ENCODE measurements around the gene SIX4. TPM values are rescaled to one million over a fixed set of nuclear protein-coding genes. Genes with fewer than 3 reads are reported as not detected.

The SIX4 gene
- total and polyA plus RNA-seq, 10 of the 15 experiments (the other 5 are each of a cell fraction or from before 2014, with no cell fraction given) = 0.04 to 0.26 (median 0.06) TPM; not detected in 5

DNA sequence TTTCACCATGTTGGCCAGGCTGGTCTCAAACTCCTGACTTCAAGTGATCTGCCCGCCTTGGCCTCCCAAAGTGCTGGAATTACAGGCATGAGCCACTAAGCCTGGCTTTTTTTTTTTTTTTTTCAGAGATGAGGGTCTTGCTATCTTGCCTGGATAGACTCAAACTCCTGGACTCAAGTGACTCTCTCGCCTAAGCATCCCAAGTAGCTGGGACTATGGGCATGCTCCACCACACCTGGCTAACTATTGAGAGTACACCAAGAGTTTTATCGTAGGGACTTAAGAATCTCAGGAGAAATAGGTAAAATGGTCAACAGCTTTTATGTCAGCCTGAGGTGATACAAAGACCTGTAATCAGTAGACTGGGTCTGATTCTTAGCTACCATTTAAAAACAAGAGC, 43.6 kb downstream of the SIX4 start:
- WGBS (ENCODE audit: insufficient coverage, insufficient replicate concordance, low lambda C conversion rate, missing lambda C conversion rate) = 53% methylated on average over 3 of the region's 3 CpGs
- in situ Hi-C loops (cut with MboI) = no loop called here
- TF ChIP-seq RAD51 (IDR thresholded peaks at IDR 0.05) (no peak), POLR2AphosphoS2 (IDR thresholded peaks at IDR 0.05; ENCODE audit: low read depth, low read length) (no peak), KDM1A (IDR thresholded peaks at IDR 0.05; ENCODE audit: borderline replicate concordance) (no peak), POLR2AphosphoS5 (IDR thresholded peaks at IDR 0.05; ENCODE audit: low read length) (no peak), EGR1 (IDR thresholded peaks at IDR 0.05; ENCODE audit: borderline replicate concordance in 1 of 2, low read depth in 2 of 2, low read length in 2 of 2) (no peak), SIX5 (IDR thresholded peaks at IDR 0.05; ENCODE audit: low read depth, low read length, severe bottlenecking) (no peak), SRF (IDR thresholded peaks at IDR 0.05; ENCODE audit: low read depth in 2 of 2, low read length in 2 of 2) (no peak), NR2C2 (IDR thresholded peaks at IDR 0.05; ENCODE audit: borderline replicate concordance, control insufficient read depth, insufficient read length, low read depth) (no peak), RUNX3 (IDR thresholded peaks at IDR 0.05; ENCODE audit: low read length) (no peak), EP300 (IDR thresholded peaks at IDR 0.05; ENCODE audit: borderline replicate concordance in 1 of 2, control insufficient read depth in 1 of 2, low read depth in 2 of 2, low read length in 2 of 2) (no peak), RBBP5 (conservative IDR thresholded peaks at IDR 0.05) (no peak), NFIC (IDR thresholded peaks at IDR 0.05; ENCODE audit: low read depth, low read length) (no peak)
- TF ChIP-seq, protein P1, sequence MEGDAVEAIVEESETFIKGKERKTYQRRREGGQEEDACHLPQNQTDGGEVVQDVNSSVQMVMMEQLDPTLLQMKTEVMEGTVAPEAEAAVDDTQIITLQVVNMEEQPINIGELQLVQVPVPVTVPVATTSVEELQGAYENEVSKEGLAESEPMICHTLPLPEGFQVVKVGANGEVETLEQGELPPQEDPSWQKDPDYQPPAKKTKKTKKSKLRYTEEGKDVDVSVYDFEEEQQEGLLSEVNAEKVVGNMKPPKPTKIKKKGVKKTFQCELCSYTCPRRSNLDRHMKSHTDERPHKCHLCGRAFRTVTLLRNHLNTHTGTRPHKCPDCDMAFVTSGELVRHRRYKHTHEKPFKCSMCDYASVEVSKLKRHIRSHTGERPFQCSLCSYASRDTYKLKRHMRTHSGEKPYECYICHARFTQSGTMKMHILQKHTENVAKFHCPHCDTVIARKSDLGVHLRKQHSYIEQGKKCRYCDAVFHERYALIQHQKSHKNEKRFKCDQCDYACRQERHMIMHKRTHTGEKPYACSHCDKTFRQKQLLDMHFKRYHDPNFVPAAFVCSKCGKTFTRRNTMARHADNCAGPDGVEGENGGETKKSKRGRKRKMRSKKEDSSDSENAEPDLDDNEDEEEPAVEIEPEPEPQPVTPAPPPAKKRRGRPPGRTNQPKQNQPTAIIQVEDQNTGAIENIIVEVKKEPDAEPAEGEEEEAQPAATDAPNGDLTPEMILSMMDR (IDR thresholded peaks at IDR 0.05 in 2 of 3, conservative IDR thresholded peaks at IDR 0.05 in 1 of 3; ENCODE audit: control insufficient read depth in 2 of 3, extremely low read depth in 1 of 3, insufficient read depth in 1 of 3, low read depth in 3 of 3, low read length in 3 of 3) = no peak
- CTCF ChIA-PET = no interaction called here
- H3K4me3 ChIP-seq = no peak overlapping the region
- no peaks in the 10 kb centered on the region for H3K9me3 ChIP-seq (replicated peaks; ENCODE audit: control insufficient read depth, insufficient read depth, low read length)
- ATAC-seq = no peak
- no peaks in the 10 kb centered on the region for H3K27me3 ChIP-seq (replicated peaks in 1 of 2; ENCODE audit: control insufficient read depth in 2 of 2, insufficient read depth in 2 of 2, low read length in 1 of 2)
- H3K36me3 ChIP-seq (ENCODE audit: control insufficient read depth in 2 of 2, insufficient read depth in 2 of 2, low read length in 1 of 2) = no peaks in the 10 kb centered on the region
- no peak for FAIRE-seq
- intact Hi-C loops (cut with micrococcal nuclease; ENCODE audit: unreplicated experiment) = no loop called here
- no peaks in the 10 kb centered on the region for H3K4me1 ChIP-seq (ENCODE audit: control insufficient read depth, insufficient read depth, low read length)
- no peak overlapping the region for H3K9ac ChIP-seq (ENCODE audit: control insufficient read depth, insufficient read depth, low read length)
- H3K4me2 ChIP-seq (ENCODE audit: control insufficient read depth, insufficient read depth) = no peak overlapping the region
- no TSS peak for BruUV-seq (replicated peaks)
- SMC1A ChIA-PET (ENCODE audit: uncharacterized antibody, unreplicated experiment) = interaction anchor here (0.8 to 1.2 kb wide), 4 partner anchors 16 to 112 kb away, joined by 3 to 4 read pairs (median 3); no protein-coding TSS in a partner anchor
- H2AFZ ChIP-seq (ENCODE audit: control insufficient read depth, low read depth, low read length) = no peak overlapping the region
- no peaks in the 10 kb centered on the region for H4K20me1 ChIP-seq (ENCODE audit: control insufficient read depth, insufficient read depth)
- H3K27ac ChIP-seq (ENCODE audit: control insufficient read depth, insufficient read depth) = no peak overlapping the region
- POLR2A ChIA-PET = interaction anchor here (0.6 to 0.7 kb wide), 2 partner anchors 26 to 31 kb away, joined by 3 to 4 read pairs; no protein-coding TSS in a partner anchor
- H3K79me2 ChIP-seq (ENCODE audit: control insufficient read depth, insufficient read depth, low read length) = no peaks in the 10 kb centered on the region
- DNase-seq (ENCODE audit: low read depth, low spot score) = no peak
- RAD21 ChIA-PET (ENCODE audit: unreplicated experiment) = no interaction called here

Data from GM12878 (cell line).